CD14-positive monocyte (primary cell): Measurements from ENCODE around the gene WDR20. TPM values are rescaled to one million over a fixed set of nuclear protein-coding genes. Genes with fewer than 3 reads are reported as not detected.
A peak's percentile ranks its signal among the peaks of the same experiment; 100 is the strongest.

ENCODE experiments used
- DNase-seq, 3 donors: peaks; one replicate each; pipeline ENCODE4 v3.0.0-alpha.2; 2011 to 2022
- H2AFZ ChIP-seq: 2 replicates; pipeline ENCODE4 v1.6.0; 2012; ENCODE audit warnings: mild to moderate bottlenecking, low read depth, low read length, inconsistent platforms; ENCODE audit not compliant: insufficient read depth, poor library complexity, severe bottlenecking
- H3K27ac ChIP-seq, 2 donors: 1 replicate in 1 of 2; 2 replicates in 1 of 2; pipeline ENCODE4 v1.5.1; 2012 to 2013; ENCODE audit warnings: low read length in 2 of 2, control low read depth in 1 of 2, inconsistent platforms in 1 of 2, low read depth in 1 of 2, mild to moderate bottlenecking in 1 of 2
- H3K27me3 ChIP-seq, 2 donors: one replicate each; pipeline versions ENCODE4 v1.6.0 to v1.6.1; 2011 to 2013; ENCODE audit warnings: low read length in 2 of 2; ENCODE audit not compliant: control insufficient read depth in 2 of 2, insufficient read depth in 2 of 2
- H3K36me3 ChIP-seq, 2 donors: replicated peaks in 1 of 2; 1 replicate in 1 of 2; 2 replicates in 1 of 2; pipeline versions ENCODE4 v1.5.1 to v1.6.1; 2012 to 2013; ENCODE audit warnings: low read length in 2 of 2, control low read depth in 1 of 2, inconsistent platforms in 1 of 2, mild to moderate bottlenecking in 1 of 2; ENCODE audit not compliant: insufficient read depth in 2 of 2, control insufficient read depth in 1 of 2
- H3K4me1 ChIP-seq, 2 donors: 1 replicate in 1 of 2; 2 replicates in 1 of 2; pipeline versions ENCODE4 v1.5.1 to v1.6.1; 2012 to 2013; ENCODE audit warnings: low read length in 2 of 2, control low read depth in 1 of 2, inconsistent platforms in 1 of 2, mild to moderate bottlenecking in 1 of 2, moderate library complexity in 1 of 2; ENCODE audit not compliant: insufficient read depth in 2 of 2, control insufficient read depth in 1 of 2
- H3K4me2 ChIP-seq: replicated peaks from 2 replicates; pipeline ENCODE3; 2012; ENCODE audit warnings: low read length, moderate library complexity, mild to moderate bottlenecking; ENCODE audit not compliant: poor library complexity, severe bottlenecking; ENCODE audit errors: extremely low read depth
- H3K4me3 ChIP-seq, 3 experiments: fragments of 200-600 bp in 1 of 3; sonication (generic) in 1 of 3; replicated peaks in 1 of 3; 1 replicate in 2 of 3; 2 replicates in 1 of 3; pipeline ENCODE4 v1.5.1; 2011 to 2013; ENCODE audit warnings: low read length in 3 of 3, mild to moderate bottlenecking in 3 of 3, control low read depth in 2 of 3, low read depth in 2 of 3, inconsistent platforms in 1 of 3, moderate library complexity in 1 of 3
- H3K79me2 ChIP-seq: 2 replicates; pipeline ENCODE4 v1.6.0; 2012; ENCODE audit warnings: mild to moderate bottlenecking, control low read depth, inconsistent platforms, low read length, moderate library complexity; ENCODE audit not compliant: insufficient read depth
- H3K9ac ChIP-seq: 2 replicates; pipeline ENCODE4 v1.6.0; 2017; ENCODE audit warnings: low read length, mild to moderate bottlenecking; ENCODE audit not compliant: insufficient read depth, poor library complexity, severe bottlenecking
- H3K9me3 ChIP-seq, 2 donors: replicated peaks in 1 of 2; 1 replicate in 1 of 2; 2 replicates in 1 of 2; pipeline versions ENCODE4 v1.5.1 to v1.6.1; 2012 to 2013; ENCODE audit warnings: low read length in 2 of 2, control low read depth in 1 of 2; ENCODE audit not compliant: control insufficient read depth in 1 of 2, insufficient read depth in 1 of 2
- H4K20me1 ChIP-seq: 2 replicates; pipeline ENCODE4 v1.6.0; 2012; ENCODE audit warnings: mild to moderate bottlenecking, low read length, control low read depth, moderate library complexity; ENCODE audit not compliant: insufficient read depth
- H3K27ac Mint-ChIP-seq, 7 donors: one replicate each; pipeline ENCODE4 v1.8.0; 2020; ENCODE audit warnings: mild to moderate bottlenecking in 7 of 7, mixed read lengths in 7 of 7, moderate library complexity in 6 of 7, inconsistent platforms in 2 of 7
- H3K27me3 Mint-ChIP-seq, 3 donors: one replicate each; pipeline ENCODE4 v1.8.0; 2021 to 2022; ENCODE audit warnings: low read depth in 3 of 3, mild to moderate bottlenecking in 3 of 3, mixed read lengths in 3 of 3, moderate library complexity in 3 of 3, inconsistent platforms in 1 of 3
- H3K36me3 Mint-ChIP-seq, 2 donors: one replicate each; pipeline ENCODE4 v1.8.0; 2020; ENCODE audit warnings: mixed read lengths in 2 of 2, inconsistent platforms in 1 of 2, mild to moderate bottlenecking in 1 of 2
- H3K4me1 Mint-ChIP-seq: one replicate; pipeline ENCODE4 v1.8.0; 2020; ENCODE audit warnings: mild to moderate bottlenecking, mixed read lengths
- H3K4me3 Mint-ChIP-seq, 2 donors: one replicate each; pipeline ENCODE4 v1.8.0; 2020; ENCODE audit warnings: mild to moderate bottlenecking in 2 of 2, mixed read lengths in 2 of 2, moderate library complexity in 1 of 2
- H3K9me3 Mint-ChIP-seq, 7 donors: one replicate each; pipeline ENCODE4 v1.8.0; 2020 to 2022; ENCODE audit warnings: mixed read lengths in 7 of 7, mild to moderate bottlenecking in 6 of 7, moderate library complexity in 6 of 7, inconsistent platforms in 2 of 7
- CTCF ChIP-seq: fragments of 200-600 bp; IDR thresholded peaks from one replicate; pipeline ENCODE4 v1.8.0; 2022; ENCODE audit warnings: antibody characterized with exemption, mild to moderate bottlenecking
- WGBS: methylation state at CpG from one replicate; pipeline ENCODE4 v1.1.5; 2013; ENCODE audit warnings: missing lambda C conversion rate; ENCODE audit not compliant: insufficient coverage; 5-methylcytosine and 5-hydroxymethylcytosine counted together
- intact Hi-C, 2 donors: fragments of 100-400 bp; cut with micrococcal nuclease; formaldehyde crosslinking; loops; one replicate each; pipeline versions ENCODE4 v1.15.0 to v1.15.1; 2023
- polyA plus RNA-seq, 3 donors: library from polyadenylated mRNA; depleted of rRNA in 1 of 3; unstranded in 2 of 3; stranded (reverse) in 1 of 3; fragments of 300-500 nt in 2 of 3; fragments of >200 nt in 1 of 3; fragmentation: Illumina TruSeq in 2 of 3; gene quantifications; 1 replicate in 2 of 3; 2 replicates in 1 of 3; pipeline ENCODE4 v1.2.3, GENCODE V29; 2012 to 2021

WDR20 gene
- polyA plus RNA-seq, 3 donors = 7.4 to 13.3 (median 9.0) TPM

GRCh38 chr14:102208741-102209140 is 69.0 kb downstream of the WDR20 start:
- no peak overlapping the region for H3K4me2 ChIP-seq
- H3K36me3 Mint-ChIP-seq = peaks cover 68 to 89% of the 10 kb centered on the region in 2 donors
- no peak overlapping the region for H3K27ac Mint-ChIP-seq
- H3K4me1 ChIP-seq = no peaks in the 10 kb centered on the region
- H3K9ac ChIP-seq = no peak overlapping the region
- peaks cover 70 to 98% of the 10 kb centered on the region in 2 donors for H3K36me3 ChIP-seq
- no peaks in the 10 kb centered on the region for H3K4me1 Mint-ChIP-seq
- H3K27me3 Mint-ChIP-seq = peaks cover 0 to 1% (median 0%) of the 10 kb centered on the region in 3 donors
- no peak overlapping the region for H3K27ac ChIP-seq
- H3K4me3 Mint-ChIP-seq = no peak overlapping the region
- H3K9me3 ChIP-seq = no peaks in the 10 kb centered on the region
- no peak overlapping the region for H2AFZ ChIP-seq
- 97% methylated on average over 16 of the region's 17 CpGs for WGBS
- TF ChIP-seq CTCF = no peak
- H3K9me3 Mint-ChIP-seq = peaks cover 0 to 1% (median 0%) of the 10 kb centered on the region in 7 donors
- no peaks in the 10 kb centered on the region for H3K27me3 ChIP-seq
- DNase-seq = no peak
- no peak overlapping the region for H3K4me3 ChIP-seq
- H3K79me2 ChIP-seq = no peaks in the 10 kb centered on the region
- H4K20me1 ChIP-seq = peaks cover 54% of the 10 kb centered on the region
- intact Hi-C loops = no loop called here

- H3K4me3 Mint-ChIP-seq = no peak overlapping the region
- peaks cover 67 to 97% of the 10 kb centered on the region in 2 donors for H3K36me3 ChIP-seq
Observed at GRCh38 chr14:102209224-102209966, 69.7 kb downstream of the WDR20 start.

More at GRCh38 chr14:102209224-102209966, 69.7 kb downstream of the WDR20 start:
- H3K79me2 ChIP-seq = no peaks in the 10 kb centered on the region
- H3K27ac Mint-ChIP-seq = peak overlapping the region in 1 of 7 donors; percentile 23
- H3K4me3 ChIP-seq = no peak overlapping the region
- intact Hi-C loops = no loop called here
- TF ChIP-seq CTCF = no peak
- H4K20me1 ChIP-seq = peaks cover 55% of the 10 kb centered on the region
- H3K9me3 ChIP-seq = no peaks in the 10 kb centered on the region
- H3K4me1 ChIP-seq = no peaks in the 10 kb centered on the region
- H3K4me1 Mint-ChIP-seq = no peaks in the 10 kb centered on the region
- H2AFZ ChIP-seq = no peak overlapping the region
- no peaks in the 10 kb centered on the region for H3K27me3 ChIP-seq
- no peak for DNase-seq
- H3K36me3 Mint-ChIP-seq = peaks cover 65 to 85% of the 10 kb centered on the region in 2 donors
- peaks cover 0 to 1% (median 0%) of the 10 kb centered on the region in 3 donors for H3K27me3 Mint-ChIP-seq
- no peak overlapping the region for H3K27ac ChIP-seq
- WGBS = 93% methylated on average over 17 of the region's 19 CpGs
- H3K9ac ChIP-seq = no peak overlapping the region
- no peaks in the 10 kb centered on the region for H3K9me3 Mint-ChIP-seq
- H3K4me2 ChIP-seq = no peak overlapping the region
